ENCODE measurements around the gene SBNO2.

GRCh38 chr19:1123885-1124677 is 50.0 kb downstream of the SBNO2 start:
- no peak for TF ChIP-seq POU6F1 (CRISPR knock-in tag; IDR thresholded peaks at IDR 0.05; ENCODE audit: borderline replicate concordance, low read depth)
- no peak for TF ChIP-seq ZNF565 (CRISPR knock-in tag; conservative IDR thresholded peaks at IDR 0.05; ENCODE audit: low read depth)
- TF ChIP-seq ZFP3 (CRISPR knock-in tag; IDR thresholded peaks at IDR 0.05), result no peak
- no peak for TF ChIP-seq CREB5 (CRISPR knock-in tag; IDR thresholded peaks at IDR 0.05; ENCODE audit: low read depth)
- TF ChIP-seq CSDC2 (CRISPR knock-in tag; IDR thresholded peaks at IDR 0.05), result no peak
- TF ChIP-seq ESRRG (CRISPR knock-in tag; IDR thresholded peaks at IDR 0.05), result no peak
- no peak for TF ChIP-seq PPARA (CRISPR knock-in tag; IDR thresholded peaks at IDR 0.05; ENCODE audit: borderline replicate concordance)
- TF ChIP-seq OSR1 (CRISPR knock-in tag; IDR thresholded peaks at IDR 0.05), result no peak
